GM18511 (cell line): Measurements from ENCODE around the gene GPLD1.
"Not testable (repeated sequence)": the region's sequence is repeated elsewhere in the genome, so short reads cannot be mapped to it uniquely, and the experiment has no call there.

Experiments used
- ATAC-seq: cut with Tn5 transposase; IDR thresholded peaks from one replicate; pipeline ENCODE4 v1.9.1; 2021; ENCODE audit warnings: mild to moderate bottlenecking, moderate library complexity; ENCODE audit not compliant: unreplicated experiment

Gene GPLD1

GRCh38 chr6:24384369-24385130 is 104.8 kb downstream of the GPLD1 start:
- not testable (repeated sequence) for ATAC-seq

- not testable (repeated sequence) for ATAC-seq
Measured at GRCh38 chr6:24382891-24383494, 106.4 kb downstream of the GPLD1 start.

GRCh38 chr6:24382220-24382540 is 107.2 kb downstream of the GPLD1 start:
- ATAC-seq = no peak

GRCh38 chr6:24381476-24382219 is 107.7 kb downstream of the GPLD1 start:
- no peak for ATAC-seq

- ATAC-seq = peak; percentile 53
Measured at GRCh38 chr6:24378473-24379097, 110.8 kb downstream of the GPLD1 start.
